MM.1S (cell line): ENCODE data around the gene EXOC2.

Experiments
- EZH2 ChIP-seq: fragments of 300-600 bp; sonication (generic); optimal IDR thresholded peaks from 2 replicates; pipeline ENCODE3; 2017; ENCODE audit warnings: low read depth, mild to moderate bottlenecking, antibody characterized with exemption, low read length, mixed read lengths
- TF ChIP-seq, protein P1 (sequence below): fragments of 300-600 bp; sonication (generic); IDR thresholded peaks from 2 replicates; pipeline ENCODE4 v1.5.1; 2016; ENCODE audit warnings: antibody characterized with exemption, low read length, mixed read lengths

DNA sequence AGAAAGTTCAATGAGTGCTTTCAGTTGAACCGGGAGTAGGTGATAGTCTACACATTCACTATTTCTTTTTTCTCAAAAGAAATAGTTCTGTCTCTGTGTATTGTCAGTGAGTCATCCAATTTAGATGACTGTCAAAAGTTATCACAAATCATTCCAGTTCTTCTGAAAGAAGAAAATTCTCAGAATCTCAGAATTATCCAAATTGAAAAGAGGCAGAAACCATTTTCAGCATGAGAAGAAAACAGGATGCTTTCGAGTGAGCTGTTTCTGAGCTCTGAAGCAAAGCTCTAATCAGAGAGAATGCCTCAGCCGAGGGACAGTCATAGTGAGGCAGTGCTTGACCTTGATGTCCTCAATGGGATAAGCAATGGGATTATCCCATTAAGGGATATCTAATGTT is 134.0 kb downstream of the EXOC2 start:
- no peak for TF ChIP-seq EZH2
- TF ChIP-seq, protein P1, sequence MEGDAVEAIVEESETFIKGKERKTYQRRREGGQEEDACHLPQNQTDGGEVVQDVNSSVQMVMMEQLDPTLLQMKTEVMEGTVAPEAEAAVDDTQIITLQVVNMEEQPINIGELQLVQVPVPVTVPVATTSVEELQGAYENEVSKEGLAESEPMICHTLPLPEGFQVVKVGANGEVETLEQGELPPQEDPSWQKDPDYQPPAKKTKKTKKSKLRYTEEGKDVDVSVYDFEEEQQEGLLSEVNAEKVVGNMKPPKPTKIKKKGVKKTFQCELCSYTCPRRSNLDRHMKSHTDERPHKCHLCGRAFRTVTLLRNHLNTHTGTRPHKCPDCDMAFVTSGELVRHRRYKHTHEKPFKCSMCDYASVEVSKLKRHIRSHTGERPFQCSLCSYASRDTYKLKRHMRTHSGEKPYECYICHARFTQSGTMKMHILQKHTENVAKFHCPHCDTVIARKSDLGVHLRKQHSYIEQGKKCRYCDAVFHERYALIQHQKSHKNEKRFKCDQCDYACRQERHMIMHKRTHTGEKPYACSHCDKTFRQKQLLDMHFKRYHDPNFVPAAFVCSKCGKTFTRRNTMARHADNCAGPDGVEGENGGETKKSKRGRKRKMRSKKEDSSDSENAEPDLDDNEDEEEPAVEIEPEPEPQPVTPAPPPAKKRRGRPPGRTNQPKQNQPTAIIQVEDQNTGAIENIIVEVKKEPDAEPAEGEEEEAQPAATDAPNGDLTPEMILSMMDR = no peak
